Mucosa of descending colon (tissue), 3 donors: Measurements from ENCODE around the gene ATF6B. TPM values are rescaled to one million over a fixed set of nuclear protein-coding genes. Genes with fewer than 3 reads are reported as not detected.

Experiments
- ATAC-seq: fragments of 200-7000 bp; cut with Tn5 transposase; one replicate; pipeline ENCODE4 v1.9.1; 2020; ENCODE audit warnings: mild to moderate bottlenecking, moderate library complexity
- DNase-seq, 3 donors: peaks; one replicate each; pipeline ENCODE4 v3.0.0-alpha.2; 2020
- H3K36me3 ChIP-seq: fragments of 200-600 bp; one replicate; pipeline ENCODE4 v1.8.0; 2021; ENCODE audit warnings: low read depth, mild to moderate bottlenecking
- H3K4me1 ChIP-seq: fragments of 200-600 bp; one replicate; pipeline ENCODE4 v1.8.0; 2021; ENCODE audit warnings: low read depth, mild to moderate bottlenecking
- H3K4me3 ChIP-seq: fragments of 200-600 bp; one replicate; pipeline ENCODE4 v1.8.0; 2021; ENCODE audit warnings: mild to moderate bottlenecking
- H3K9me3 ChIP-seq: fragments of 200-600 bp; one replicate; pipeline ENCODE4 v1.8.0; 2021; ENCODE audit warnings: mild to moderate bottlenecking
- CTCF ChIP-seq: fragments of 200-600 bp; IDR thresholded peaks from one replicate; pipeline ENCODE4 v1.8.0; 2022; ENCODE audit warnings: antibody characterized with exemption, mild to moderate bottlenecking
- intact Hi-C, 2 donors: fragments of 100-400 bp; cut with DNase I in 1 of 2; cut with micrococcal nuclease in 1 of 2; formaldehyde crosslinking; loops; one replicate each; pipeline versions ENCODE4 v1.11.0 to v1.11.1; 2022; cut with DNase I, micrococcal nuclease
- total RNA-seq, 3 donors: library from RNA; stranded (reverse); fragmentation: NEBNext Ultra II Directional in 2 of 3; extraction: Animal tissue kit (Norgen Biotek cat#: 25700) in 2 of 3; gene quantifications; one replicate each; pipeline versions ENCODE4 v1.2.1 to v1.2.4, GENCODE V29; 2021 to 2023
- donor health status: DM: no; HTN: no; CAD: no; lungs with moderate emphysema.
- donor health status: DM: no; HTN: no; CAD: no.
- donor health status: DM: no; HTN: yes; CAD: no.

The ATF6B gene
- total RNA-seq, 3 donors from 2014 or later = 79.9 to 121 (median 97.4) TPM

DNA sequence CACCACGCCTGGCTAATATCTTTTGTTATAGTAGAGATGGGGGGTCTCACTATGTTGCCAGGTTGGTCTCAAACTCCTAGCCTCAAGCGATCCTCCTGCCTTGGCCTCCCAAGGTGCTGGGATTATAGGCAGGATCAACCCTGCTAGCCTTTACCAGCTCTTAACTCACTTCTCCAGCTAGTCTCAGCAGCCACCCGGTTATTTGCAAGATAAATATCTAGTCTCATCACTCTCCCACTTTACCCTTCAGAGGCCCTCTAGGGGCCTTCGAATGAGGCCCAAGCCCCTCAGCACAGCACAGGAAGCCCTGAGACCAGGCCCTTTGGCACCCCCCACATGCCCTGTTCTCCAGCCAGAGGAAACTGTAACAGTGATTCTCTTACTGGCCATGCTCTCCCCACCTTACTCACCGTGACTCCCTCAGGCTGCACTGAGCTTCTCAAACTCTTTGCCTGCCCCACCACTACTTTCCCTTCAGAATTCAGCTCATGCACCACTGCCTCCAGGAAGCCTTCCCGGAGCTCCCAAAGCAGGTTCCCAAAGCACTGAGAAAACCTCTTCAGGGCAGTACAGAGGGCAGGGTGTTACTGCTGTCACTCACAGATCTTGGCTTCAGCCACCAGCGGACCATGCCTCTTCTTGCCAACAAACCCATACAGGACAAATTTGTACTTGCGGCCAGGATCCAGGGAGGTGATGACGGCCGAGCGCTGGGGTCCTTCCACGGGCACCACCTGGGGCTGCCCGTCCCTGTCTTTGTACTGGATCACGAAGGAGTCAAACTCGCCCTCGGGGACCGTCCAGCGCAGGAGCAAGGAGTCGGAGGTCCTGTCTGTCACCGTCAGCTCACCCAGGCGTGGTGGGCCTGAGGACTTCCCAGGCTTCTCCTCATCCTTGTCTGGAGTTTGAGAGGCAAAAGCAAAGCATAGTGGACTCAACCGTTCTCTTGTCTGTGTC lies 44.0 kb downstream of the ATF6B start:
- no peak for TF ChIP-seq CTCF
- H3K4me3 ChIP-seq = no peak overlapping the region
- H3K9me3 ChIP-seq = no peaks in the 10 kb centered on the region
- intact Hi-C loops = no loop called here
- H3K36me3 ChIP-seq = no peaks in the 10 kb centered on the region
- DNase-seq (no peak), ATAC-seq (no peak)
- peaks cover 10% of the 10 kb centered on the region for H3K4me1 ChIP-seq

DNA sequence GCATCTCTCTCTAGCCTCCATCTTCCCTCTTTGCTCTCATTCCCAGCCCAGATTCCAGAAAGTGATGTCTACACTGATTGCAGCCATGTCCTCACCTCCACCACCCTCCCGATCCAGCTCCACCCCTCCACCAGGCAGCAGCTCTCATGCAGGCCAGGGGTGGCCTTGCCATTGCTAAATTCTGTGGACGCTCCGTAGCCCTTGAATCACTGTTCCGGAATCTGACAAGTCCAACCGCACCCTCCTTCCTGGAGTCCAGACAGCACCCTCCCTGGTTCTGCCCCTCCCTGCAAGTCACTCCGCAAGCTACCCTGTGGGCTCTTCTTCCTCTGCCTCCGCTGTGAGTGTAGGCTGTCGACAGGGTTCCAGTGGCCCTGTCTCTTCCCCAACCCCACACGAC lies 45.1 kb downstream of the ATF6B start:
- ATAC-seq (peak; percentile 8), DNase-seq (peak in 2 of 3 donors; percentile 10 to 57)
- Histone ChIP-seq H3K4me1 (peaks cover 10% of the 10 kb centered on the region), H3K36me3 (no peaks in the 10 kb centered on the region), H3K9me3 (no peaks in the 10 kb centered on the region), H3K4me3 (no peak overlapping the region)
- intact Hi-C loops = no loop called here
- TF ChIP-seq CTCF = no peak

DNA sequence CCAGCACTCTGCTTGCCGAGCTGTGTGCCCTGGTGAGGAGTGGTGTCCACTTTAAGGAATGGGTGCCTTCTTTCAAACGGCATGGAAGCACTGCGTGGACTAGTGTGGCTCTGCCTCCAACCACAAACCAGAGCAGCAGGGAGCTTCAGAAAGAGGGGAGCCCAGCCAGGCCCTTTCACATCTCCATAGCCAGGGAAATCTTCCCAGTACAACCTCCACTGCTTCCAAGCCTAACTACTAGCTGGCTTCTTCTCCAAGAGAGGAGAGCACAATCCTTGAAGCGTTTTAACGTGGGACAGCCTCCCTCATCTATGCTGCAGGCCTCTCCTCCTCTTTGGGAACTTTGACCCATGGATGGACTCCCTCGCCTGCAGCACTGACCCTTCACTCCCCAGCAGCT lies 45.6 kb downstream of the ATF6B start:
- H3K9me3 ChIP-seq = no peaks in the 10 kb centered on the region
- no peak for TF ChIP-seq CTCF
- H3K4me1 ChIP-seq = peaks cover 6% of the 10 kb centered on the region
- ATAC-seq (no peak), DNase-seq (no peak)
- intact Hi-C loops = no loop called here
- H3K4me3 ChIP-seq = no peak overlapping the region
- H3K36me3 ChIP-seq = no peaks in the 10 kb centered on the region

DNA sequence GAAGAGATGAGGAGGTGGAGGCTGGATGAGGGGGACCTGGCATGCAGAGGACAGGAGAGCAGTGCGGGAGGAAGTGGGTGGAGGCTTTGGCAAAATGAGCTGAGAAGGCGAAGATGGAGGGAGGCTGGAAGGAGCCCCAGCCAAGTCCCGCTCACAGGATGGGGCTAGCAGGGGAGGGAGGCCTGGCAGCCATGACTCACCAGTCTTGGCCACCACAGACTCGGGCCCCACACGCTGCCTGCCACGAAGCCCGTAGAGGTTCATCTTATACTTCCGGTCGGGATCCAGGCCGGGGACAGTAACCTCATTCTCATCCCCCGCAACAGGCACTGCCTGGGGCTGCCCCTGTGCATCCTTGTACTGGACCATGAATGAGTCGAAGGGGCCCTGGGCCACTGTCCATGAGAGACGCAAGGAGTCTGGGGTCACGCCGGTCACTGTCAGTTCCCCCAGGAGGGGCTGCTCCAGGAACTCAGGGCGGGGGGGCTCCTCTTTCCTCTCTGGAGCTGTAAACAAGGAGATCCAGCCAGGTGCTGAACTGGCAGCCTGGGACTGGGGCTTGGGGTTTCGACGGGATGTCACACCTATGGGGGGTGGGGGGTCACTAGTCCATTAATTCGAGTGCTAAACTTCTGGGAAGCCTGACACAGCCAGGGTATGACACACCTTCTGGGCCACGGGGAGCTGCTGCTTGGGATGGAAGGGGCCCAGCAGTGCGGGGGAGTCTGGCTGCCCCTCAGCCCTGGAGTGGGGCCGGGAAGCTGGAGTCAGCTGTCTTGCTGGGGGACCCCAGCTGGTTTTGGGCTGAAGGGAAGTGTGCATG lies 46.7 kb downstream of the ATF6B start:
- no peaks in the 10 kb centered on the region for H3K9me3 ChIP-seq
- H3K4me1 ChIP-seq = no peaks in the 10 kb centered on the region
- DNase-seq = peak; percentile 27 to 79 (median 43)
- intact Hi-C loops = no loop called here
- no peak overlapping the region for H3K4me3 ChIP-seq
- peak; percentile 56 for ATAC-seq
- no peaks in the 10 kb centered on the region for H3K36me3 ChIP-seq
- TF ChIP-seq CTCF = no peak

DNA sequence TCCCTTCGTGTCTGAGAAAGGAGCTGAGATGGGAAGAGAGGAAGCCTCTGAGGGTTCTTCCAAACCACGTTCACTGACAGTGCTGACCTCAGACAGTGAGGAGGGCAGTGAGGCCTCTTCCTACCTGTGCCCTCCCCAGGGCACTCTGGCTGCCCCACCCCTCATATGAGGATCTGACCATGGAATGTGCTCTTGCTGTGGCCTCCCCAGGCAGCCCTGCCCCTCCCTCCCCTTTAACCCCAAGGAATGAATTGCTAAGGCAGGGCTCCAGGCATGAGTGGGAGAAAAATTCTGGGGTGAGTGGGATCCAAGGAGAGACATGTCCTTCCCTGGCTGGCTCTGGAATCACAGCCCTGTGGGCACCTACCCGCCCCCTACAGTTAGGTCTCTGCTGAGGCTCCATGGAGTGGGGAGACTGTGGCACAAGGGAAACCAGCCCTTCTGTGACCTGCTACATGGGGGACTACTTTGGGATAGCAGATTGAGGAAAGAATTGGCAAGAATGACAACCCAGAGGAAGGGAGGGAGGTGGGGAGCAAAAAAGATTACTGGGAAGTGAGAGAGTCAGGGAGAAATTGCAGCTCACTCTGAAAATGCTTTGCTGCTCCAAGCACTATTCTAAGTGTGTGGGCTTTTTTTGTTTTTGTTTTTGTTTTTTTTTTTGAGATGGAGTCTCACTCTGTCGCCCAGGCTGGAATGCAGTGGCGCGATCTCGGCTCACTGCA lies 48.3 kb downstream of the ATF6B start:
- no peak for ATAC-seq
- no peaks in the 10 kb centered on the region for H3K4me1 ChIP-seq
- no peak for TF ChIP-seq CTCF
- H3K9me3 ChIP-seq = no peaks in the 10 kb centered on the region
- intact Hi-C loops = no loop called here
- no peaks in the 10 kb centered on the region for H3K36me3 ChIP-seq
- no peak overlapping the region for H3K4me3 ChIP-seq
- no peak for DNase-seq
